Karpas-422 (cell line): Measurements from ENCODE around the gene CTIF. TPM values are rescaled to one million over a fixed set of nuclear protein-coding genes. Genes with fewer than 3 reads are reported as not detected.
"Not testable (repeated sequence)": the region's sequence is repeated elsewhere in the genome, so short reads cannot be mapped to it uniquely, and the experiment has no call there.

Experiments used
- DNase-seq: peaks from one replicate; pipeline ENCODE4 v3.0.0-alpha.2; 2015
- H2AFZ ChIP-seq: fragments of 200-600 bp; sonication (generic); 2 replicates; pipeline ENCODE4 v1.6.1; 2014; ENCODE audit warnings: antibody characterized with exemption, low read length, mixed read lengths
- H3K27ac ChIP-seq: fragments of 200-600 bp; sonication (generic); 2 replicates; pipeline ENCODE4 v1.5.1; 2014; ENCODE audit warnings: mild to moderate bottlenecking, low read length, moderate library complexity
- H3K27me3 ChIP-seq: fragments of 200-600 bp; sonication (generic); 2 replicates; pipeline ENCODE4 v1.6.1; 2014; ENCODE audit warnings: low read length, mixed read lengths
- H3K36me3 ChIP-seq: fragments of 200-600 bp; sonication (generic); 2 replicates; pipeline ENCODE4 v1.6.1; 2014; ENCODE audit warnings: low read length, mixed read lengths; ENCODE audit not compliant: insufficient read depth
- H3K4me1 ChIP-seq: fragments of 200-600 bp; sonication (generic); 2 replicates; pipeline ENCODE4 v1.6.1; 2014; ENCODE audit warnings: mild to moderate bottlenecking, low read length, mixed read lengths
- H3K4me2 ChIP-seq: fragments of 200-600 bp; sonication (generic); 2 replicates; pipeline ENCODE4 v1.6.1; 2014; ENCODE audit warnings: low read length, low read depth, mild to moderate bottlenecking; ENCODE audit not compliant: poor library complexity, severe bottlenecking
- H3K4me3 ChIP-seq: fragments of 200-600 bp; sonication (generic); 2 replicates; pipeline ENCODE4 v1.5.1; 2014; ENCODE audit warnings: mild to moderate bottlenecking, antibody characterized with exemption, low read length, mixed read lengths
- H3K79me2 ChIP-seq: fragments of 200-600 bp; sonication (generic); 2 replicates; pipeline ENCODE4 v1.6.1; 2014; ENCODE audit warnings: mild to moderate bottlenecking, low read length, mixed read lengths
- H3K9ac ChIP-seq: fragments of 200-600 bp; sonication (generic); 2 replicates; pipeline ENCODE4 v1.6.0; 2014; ENCODE audit warnings: low read length
- H3K9me2 ChIP-seq: fragments of 200-600 bp; sonication (generic), shearing (Covaris generic); replicated peaks from 2 replicates; pipeline ENCODE4 v1.6.0; 2014; ENCODE audit warnings: mild to moderate bottlenecking, low read length, moderate library complexity; ENCODE audit not compliant: insufficient read depth
- H3K9me3 ChIP-seq: fragments of 300-700, 200-600 bp; sonication (generic); 2 replicates; pipeline ENCODE4 v1.6.1; 2014; ENCODE audit warnings: low read length, mixed read lengths
- H4K20me1 ChIP-seq: fragments of 200-600 bp; sonication (generic); 2 replicates; pipeline ENCODE4 v1.6.1; 2014; ENCODE audit warnings: mild to moderate bottlenecking, antibody characterized with exemption, low read length, low read depth; ENCODE audit not compliant: insufficient read depth
- total RNA-seq: library from RNA; depleted of rRNA; stranded (reverse); fragments of >200 nt; shearing (Covaris generic); gene quantifications from 2 replicates; pipeline ENCODE4 v1.2.3, GENCODE V29; 2014; ENCODE audit warnings: low replicate concordance

CTIF gene
- total RNA-seq, 1 experiment from 2014 or later = 0.60 TPM

DNA sequence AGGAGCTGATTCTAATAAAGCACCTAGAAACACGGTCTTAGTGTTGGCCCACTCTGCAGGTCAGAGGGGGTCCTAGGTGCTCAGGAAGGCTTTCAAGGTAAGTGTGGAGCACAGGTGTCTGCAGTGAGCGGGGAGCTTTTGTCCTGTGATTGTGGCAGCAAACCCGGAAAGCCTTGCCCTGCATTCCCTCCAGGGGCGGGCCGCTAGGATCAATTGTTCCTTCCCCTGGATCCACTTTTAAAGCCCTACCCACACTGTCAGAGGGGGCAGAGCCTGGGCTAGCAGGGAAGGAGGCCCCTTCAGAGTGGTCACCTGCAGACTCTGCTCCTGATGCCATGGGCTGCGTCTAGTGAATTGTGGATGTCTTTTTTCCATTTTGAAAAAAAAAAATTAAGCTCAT lies 176.0 kb downstream of the CTIF start:
- no peaks in the 10 kb centered on the region for H3K9me2 ChIP-seq
- no peaks in the 10 kb centered on the region for H3K27me3 ChIP-seq
- H3K36me3 ChIP-seq = no peaks in the 10 kb centered on the region
- no peak overlapping the region for H3K4me2 ChIP-seq
- no peaks in the 10 kb centered on the region for H3K9me3 ChIP-seq
- no peak overlapping the region for H3K4me3 ChIP-seq
- H3K79me2 ChIP-seq = no peaks in the 10 kb centered on the region
- no peak overlapping the region for H2AFZ ChIP-seq
- no peak overlapping the region for H3K27ac ChIP-seq
- no peak for DNase-seq
- no peaks in the 10 kb centered on the region for H3K4me1 ChIP-seq
- no peaks in the 10 kb centered on the region for H4K20me1 ChIP-seq
- H3K9ac ChIP-seq = no peak overlapping the region

- Histone ChIP-seq H4K20me1 (no peaks in the 10 kb centered on the region), H3K4me2 (no peak overlapping the region), H3K79me2 (no peaks in the 10 kb centered on the region), H3K27ac (no peak overlapping the region), H3K9me3 (no peaks in the 10 kb centered on the region), H3K4me1 (no peaks in the 10 kb centered on the region), H3K9ac (no peak overlapping the region), H3K36me3 (no peaks in the 10 kb centered on the region), H3K4me3 (no peak overlapping the region), H3K9me2 (no peaks in the 10 kb centered on the region), H2AFZ (no peak overlapping the region), H3K27me3 (no peaks in the 10 kb centered on the region)
- peak; percentile 62 for DNase-seq
Observed at GRCh38 chr18:48715711-48716361, 177.0 kb downstream of the CTIF start.

GRCh38 chr18:48717227-48717626 lies 178.4 kb downstream of the CTIF start:
- not testable (repeated sequence) for H3K27me3 ChIP-seq, H3K9me2 ChIP-seq, H3K27ac ChIP-seq, H3K4me3 ChIP-seq, H2AFZ ChIP-seq, H3K4me1 ChIP-seq, H3K9ac ChIP-seq, H3K4me2 ChIP-seq, H4K20me1 ChIP-seq, H3K9me3 ChIP-seq, H3K36me3 ChIP-seq, H3K79me2 ChIP-seq, DNase-seq

DNA sequence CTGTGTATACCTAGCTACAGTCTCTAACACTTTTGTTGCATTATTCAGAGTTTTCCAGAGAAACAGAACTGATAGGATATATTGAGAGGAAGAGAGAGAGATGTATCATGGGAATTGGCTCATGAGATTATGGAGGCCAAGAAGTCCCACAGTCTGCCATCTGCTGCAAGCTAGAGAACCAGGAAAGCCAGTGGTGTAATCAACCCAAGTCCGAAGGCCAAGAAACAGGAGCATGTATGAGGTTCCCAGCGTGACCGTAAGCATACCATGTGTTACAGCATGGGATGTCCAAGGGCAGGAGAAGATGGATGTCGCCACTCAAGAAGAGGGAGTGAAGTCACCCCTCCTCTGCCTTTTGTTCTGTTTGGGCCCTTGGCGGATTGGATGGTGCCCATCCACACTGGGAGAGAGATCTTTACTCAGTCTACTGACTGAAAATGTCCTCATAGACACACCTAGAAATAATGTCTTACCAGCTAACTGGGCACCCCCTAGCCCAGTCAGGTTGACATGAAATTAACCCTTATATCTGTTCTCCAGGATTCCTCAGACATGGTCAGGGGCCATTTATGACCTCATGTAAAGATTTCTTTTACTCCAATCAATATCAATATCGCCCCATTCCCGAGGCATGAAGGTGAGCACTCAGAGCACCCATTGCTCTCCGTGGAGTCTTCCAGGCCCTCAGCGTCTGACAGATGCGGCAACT lies 179.6 kb downstream of the CTIF start:
- Histone ChIP-seq H2AFZ (no peak overlapping the region), H4K20me1 (no peaks in the 10 kb centered on the region), H3K27ac (no peak overlapping the region), H3K4me3 (no peak overlapping the region), H3K27me3 (no peaks in the 10 kb centered on the region), H3K9ac (no peak overlapping the region), H3K4me1 (no peaks in the 10 kb centered on the region), H3K4me2 (no peak overlapping the region), H3K9me2 (no peaks in the 10 kb centered on the region), H3K36me3 (no peaks in the 10 kb centered on the region), H3K79me2 (no peaks in the 10 kb centered on the region), H3K9me3 (no peaks in the 10 kb centered on the region)
- no peak for DNase-seq

DNA sequence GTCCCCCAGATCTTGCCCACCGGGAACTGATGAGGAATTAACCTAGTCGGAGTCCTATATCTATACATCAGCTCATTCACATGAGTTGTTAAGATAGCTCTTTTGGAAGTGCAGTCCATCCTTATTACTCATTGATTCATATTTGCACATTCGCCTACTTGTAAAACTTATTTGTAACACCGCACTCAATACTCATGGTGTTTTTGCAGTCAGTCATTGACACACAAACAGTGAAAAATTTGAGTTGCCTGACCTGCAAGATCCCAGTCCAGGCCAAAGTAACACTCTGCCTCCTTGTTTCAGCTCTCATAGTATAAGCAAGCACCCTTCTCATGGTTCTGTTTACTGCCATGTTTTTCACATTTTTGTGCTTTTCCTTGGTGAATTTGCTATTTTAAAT lies 180.6 kb downstream of the CTIF start:
- no peaks in the 10 kb centered on the region for H3K27me3 ChIP-seq
- no peak overlapping the region for H3K4me2 ChIP-seq
- no peaks in the 10 kb centered on the region for H4K20me1 ChIP-seq
- no peaks in the 10 kb centered on the region for H3K9me2 ChIP-seq
- no peaks in the 10 kb centered on the region for H3K4me1 ChIP-seq
- H3K79me2 ChIP-seq = no peaks in the 10 kb centered on the region
- DNase-seq = no peak
- no peak overlapping the region for H2AFZ ChIP-seq
- H3K9me3 ChIP-seq = no peaks in the 10 kb centered on the region
- H3K27ac ChIP-seq = no peak overlapping the region
- H3K4me3 ChIP-seq = no peak overlapping the region
- H3K36me3 ChIP-seq = no peaks in the 10 kb centered on the region
- no peak overlapping the region for H3K9ac ChIP-seq

DNA sequence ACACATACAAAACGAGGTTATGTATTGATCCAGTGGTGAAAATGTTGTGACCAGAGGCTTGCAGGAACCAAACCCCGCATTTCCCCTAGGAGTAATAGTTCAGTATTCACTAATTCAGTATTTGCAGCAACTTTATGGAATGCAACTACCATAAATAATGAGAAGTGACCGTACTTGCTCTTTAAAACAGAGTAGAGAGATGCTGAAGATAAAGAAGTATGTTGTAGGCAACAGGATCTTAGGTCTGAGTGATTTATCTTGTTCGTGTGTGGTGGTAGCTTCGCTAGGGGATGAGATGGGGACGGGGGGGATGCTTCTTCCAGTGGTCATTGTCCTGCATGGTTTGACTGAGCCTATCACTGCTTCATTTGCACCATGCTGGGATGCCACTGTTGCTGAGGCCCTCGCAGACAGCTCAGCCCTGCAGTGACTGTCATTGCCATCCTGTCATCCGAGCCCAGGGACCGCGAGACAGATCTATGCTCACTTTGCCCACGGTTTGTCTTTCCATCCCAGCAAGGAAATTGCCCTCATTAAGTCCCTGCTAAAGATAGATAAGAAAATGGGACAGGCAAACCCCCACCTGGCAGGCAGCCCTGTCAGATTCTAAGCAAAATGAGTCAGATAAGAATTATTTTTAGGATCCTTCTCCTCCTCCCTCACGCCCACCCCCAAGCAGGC lies 181.3 kb downstream of the CTIF start:
- no peaks in the 10 kb centered on the region for H3K27me3 ChIP-seq
- H3K4me1 ChIP-seq = no peaks in the 10 kb centered on the region
- no peaks in the 10 kb centered on the region for H4K20me1 ChIP-seq
- H3K9me3 ChIP-seq = no peaks in the 10 kb centered on the region
- H3K36me3 ChIP-seq = no peaks in the 10 kb centered on the region
- no peak overlapping the region for H3K9ac ChIP-seq
- no peak overlapping the region for H3K4me3 ChIP-seq
- H3K79me2 ChIP-seq = no peaks in the 10 kb centered on the region
- H3K27ac ChIP-seq = no peak overlapping the region
- no peak overlapping the region for H3K4me2 ChIP-seq
- DNase-seq = no peak
- no peak overlapping the region for H2AFZ ChIP-seq
- H3K9me2 ChIP-seq = no peaks in the 10 kb centered on the region

DNA sequence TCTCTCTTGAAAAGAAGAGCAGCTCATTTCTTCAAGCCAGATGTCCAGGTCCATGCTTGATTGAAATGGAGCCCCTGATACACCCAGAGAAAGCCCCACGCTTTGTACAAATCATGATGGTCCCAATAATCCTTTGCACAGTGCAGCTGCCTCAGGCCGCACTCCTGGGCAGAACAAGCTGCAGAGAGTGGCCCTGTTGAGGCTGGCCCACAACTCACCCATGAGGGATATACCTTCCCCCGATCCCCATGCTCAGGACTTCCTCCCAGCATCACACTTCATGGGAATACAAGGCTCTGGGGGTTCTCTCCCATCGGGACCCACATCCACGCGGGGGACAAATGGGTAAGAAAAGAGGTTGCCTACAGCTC lies 181.8 kb downstream of the CTIF start:
- H3K4me3 ChIP-seq = no peak overlapping the region
- H3K4me2 ChIP-seq = no peak overlapping the region
- DNase-seq = no peak
- H3K9me3 ChIP-seq = no peaks in the 10 kb centered on the region
- no peak overlapping the region for H3K27ac ChIP-seq
- no peaks in the 10 kb centered on the region for H3K27me3 ChIP-seq
- no peak overlapping the region for H3K9ac ChIP-seq
- no peaks in the 10 kb centered on the region for H4K20me1 ChIP-seq
- no peaks in the 10 kb centered on the region for H3K79me2 ChIP-seq
- H3K4me1 ChIP-seq = no peaks in the 10 kb centered on the region
- H2AFZ ChIP-seq = no peak overlapping the region
- H3K9me2 ChIP-seq = no peaks in the 10 kb centered on the region
- H3K36me3 ChIP-seq = no peaks in the 10 kb centered on the region

DNA sequence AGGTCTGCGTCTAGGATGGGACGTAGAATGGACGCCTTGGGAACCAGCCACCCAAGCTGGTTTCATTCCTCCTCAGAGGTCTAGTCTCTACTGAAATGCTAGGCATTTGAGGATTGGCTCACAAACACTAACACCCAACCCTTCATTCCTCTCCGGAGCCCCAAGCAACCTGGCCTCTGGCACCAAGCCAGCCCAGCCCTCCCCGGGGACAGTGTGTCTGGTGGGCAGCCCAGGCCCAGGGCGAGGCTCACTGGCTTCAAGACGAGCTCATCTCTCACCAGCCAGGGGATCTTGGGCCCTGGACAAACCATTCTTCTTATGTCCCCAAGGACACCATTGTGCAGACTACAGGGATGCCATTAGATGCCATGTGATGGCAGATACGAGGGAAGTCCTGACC lies 182.5 kb downstream of the CTIF start:
- Histone ChIP-seq H3K4me1 (no peaks in the 10 kb centered on the region), H3K79me2 (no peaks in the 10 kb centered on the region), H3K4me2 (no peak overlapping the region), H3K9me3 (no peaks in the 10 kb centered on the region), H3K9ac (no peak overlapping the region), H3K27ac (no peak overlapping the region), H3K36me3 (no peaks in the 10 kb centered on the region), H3K4me3 (no peak overlapping the region), H3K27me3 (no peaks in the 10 kb centered on the region), H4K20me1 (no peaks in the 10 kb centered on the region), H2AFZ (no peak overlapping the region), H3K9me2 (no peaks in the 10 kb centered on the region)
- DNase-seq = no peak
